Effector CD4-positive, alpha-beta T cell (primary cell): ENCODE measurements around the gene LAD1.

ENCODE experiments used
- DNase-seq: peaks from one replicate; pipeline ENCODE4 v3.0.0-alpha.2; 2020

Gene LAD1

DNA sequence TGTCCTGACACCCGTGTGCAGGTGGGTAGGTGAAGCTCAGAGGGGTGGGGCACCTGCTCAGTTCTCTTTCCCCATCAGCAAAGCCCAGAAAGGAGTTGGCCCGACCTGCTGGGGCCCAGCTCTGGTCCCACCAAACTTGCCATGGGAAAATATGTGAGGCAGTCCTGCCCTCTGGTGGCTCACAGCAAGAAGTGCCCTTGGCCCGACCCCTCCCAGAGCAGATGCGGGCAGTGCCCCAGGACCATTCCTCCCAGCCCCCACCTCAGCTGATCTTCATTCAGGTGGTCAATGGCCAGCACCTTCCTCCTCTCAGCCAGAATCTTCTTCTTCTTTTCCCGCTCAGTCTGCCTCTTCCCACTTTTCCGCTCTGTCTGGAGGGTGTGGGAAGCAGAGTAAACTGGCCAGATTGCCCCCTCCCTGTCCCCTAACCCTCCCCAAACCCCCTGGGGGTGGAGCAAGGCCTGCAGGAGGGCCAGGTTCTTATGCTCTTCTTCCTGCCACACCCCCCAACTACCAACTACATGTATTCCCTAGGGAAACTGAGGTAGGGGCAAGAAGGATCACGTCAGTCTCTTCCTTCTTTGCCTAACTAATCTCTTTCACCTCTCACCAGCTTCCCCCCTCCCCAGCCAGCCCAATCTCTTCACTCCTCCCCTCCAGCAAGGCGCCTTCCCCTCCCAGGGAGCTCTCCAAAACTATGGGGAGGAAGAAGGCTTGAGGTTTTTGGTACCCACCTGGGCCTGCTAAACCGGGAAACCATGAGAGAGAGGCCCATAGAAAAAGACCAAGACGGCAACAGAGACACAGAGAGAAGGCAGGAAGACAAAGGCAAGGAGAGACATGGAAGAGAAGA is 37.2 kb downstream of the LAD1 start:
- DNase-seq = no peak

GRCh38 chr1:201360901-201361651 is 38.0 kb downstream of the LAD1 start:
- no peak for DNase-seq

DNA sequence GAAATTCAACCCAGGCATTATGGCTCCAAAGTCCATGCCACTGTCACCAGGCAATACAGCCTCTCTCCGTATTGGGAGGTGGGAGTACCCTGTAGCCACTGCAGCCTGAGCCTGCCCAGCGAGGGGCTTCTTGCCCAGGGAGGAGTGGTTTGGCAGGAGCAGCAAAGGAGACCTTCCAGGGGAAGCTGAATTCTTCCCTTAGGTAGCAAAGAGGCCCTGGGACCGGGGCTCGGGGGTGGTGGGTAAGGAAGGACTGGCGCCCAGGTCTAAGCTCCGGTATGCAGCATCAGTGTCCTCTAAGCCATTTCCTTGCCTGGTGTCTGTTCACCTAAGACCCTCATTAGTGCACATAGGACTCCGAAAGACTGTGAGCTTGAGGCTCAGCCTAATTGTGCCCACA is 38.6 kb downstream of the LAD1 start:
- no peak for DNase-seq

GRCh38 chr1:201359873-201360210 is 39.3 kb downstream of the LAD1 start:
- no peak for DNase-seq

DNA sequence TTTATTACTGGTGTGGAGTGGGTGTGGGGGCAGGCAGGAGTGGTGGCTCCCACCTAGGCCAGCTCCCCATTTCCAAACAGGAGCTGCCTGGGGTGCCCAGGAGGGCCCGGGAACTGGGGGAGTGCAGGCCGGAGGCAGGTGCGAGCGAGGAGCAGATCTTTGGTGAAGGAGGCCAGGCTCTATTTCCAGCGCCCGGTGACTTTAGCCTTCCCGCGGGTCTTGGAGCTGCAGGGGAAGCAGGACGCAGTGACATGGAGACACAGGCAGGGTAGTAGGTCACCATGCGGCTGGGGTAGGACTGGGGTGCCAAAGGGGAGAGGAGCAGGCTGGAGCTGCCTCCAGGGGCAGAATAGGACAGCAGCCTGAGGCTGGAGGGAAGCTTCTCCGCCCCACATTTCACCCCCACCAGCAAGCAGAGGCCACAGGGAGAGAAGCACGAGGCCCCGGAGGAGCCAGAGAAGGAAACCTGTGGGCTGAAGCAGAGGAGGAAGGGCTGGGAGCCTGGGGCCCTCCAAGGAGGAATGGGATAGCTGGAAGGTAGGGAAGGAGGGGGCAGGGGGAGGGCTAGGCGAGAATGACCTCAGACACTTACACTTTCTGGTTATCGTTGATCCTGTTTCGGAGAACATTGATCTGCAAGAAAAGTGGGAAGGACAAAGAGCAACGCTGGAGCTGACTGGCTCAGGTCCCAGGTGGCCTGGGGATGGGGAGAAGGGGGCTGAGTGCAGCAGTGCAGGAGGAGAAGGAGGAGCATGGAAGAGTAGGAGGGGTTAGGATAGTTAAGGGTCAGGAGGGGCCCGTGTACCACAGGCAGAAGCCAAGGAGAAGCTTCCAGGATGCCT is 39.9 kb downstream of the LAD1 start:
- DNase-seq = no peak

DNA sequence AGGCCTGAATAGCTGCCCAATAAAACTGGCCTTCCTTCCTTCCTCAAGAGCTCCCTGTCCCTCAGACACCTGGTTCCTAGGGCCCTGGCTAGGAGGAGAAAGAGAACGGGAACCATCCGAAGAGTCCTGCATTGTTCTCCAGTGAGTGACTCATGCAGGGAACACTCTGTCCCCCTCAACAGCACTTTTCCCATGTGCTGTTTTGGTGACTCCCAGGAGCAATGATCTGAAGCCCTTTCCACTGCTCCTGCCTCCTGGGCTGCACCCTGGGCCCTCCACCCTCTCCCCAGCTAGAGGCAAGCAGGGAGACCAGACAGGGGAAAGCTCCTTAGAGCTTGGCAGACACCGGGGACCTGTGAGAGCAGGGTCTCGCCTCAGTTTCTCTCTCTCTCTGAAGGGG is 40.5 kb downstream of the LAD1 start:
- no peak for DNase-seq

GRCh38 chr1:201357636-201358348 is 41.3 kb downstream of the LAD1 start:
- no peak for DNase-seq

- no peak for DNase-seq
Measured at GRCh38 chr1:201357211-201357610, 41.9 kb downstream of the LAD1 start.

DNA sequence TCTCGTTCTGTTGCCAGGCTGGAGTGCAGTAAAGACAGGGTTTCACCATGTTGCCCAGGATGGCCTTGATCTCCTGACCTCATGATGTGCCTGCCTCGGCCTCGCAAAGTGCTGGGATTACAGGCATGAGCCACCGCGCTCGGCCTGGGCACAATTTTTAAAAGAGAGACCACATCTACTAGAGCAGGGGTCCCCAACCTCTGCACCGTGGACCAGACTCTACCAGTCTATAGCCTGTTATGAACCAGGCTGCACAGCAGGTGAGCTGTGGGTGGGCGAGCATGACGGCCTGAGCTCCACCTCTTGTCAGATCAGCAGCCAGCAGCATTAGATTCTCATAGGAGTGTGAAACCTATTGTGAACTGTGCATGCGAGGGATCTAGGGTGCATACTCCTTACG is 42.4 kb downstream of the LAD1 start:
- no peak for DNase-seq

- no peak for DNase-seq
Measured at GRCh38 chr1:201356236-201356635, 42.9 kb downstream of the LAD1 start.

DNA sequence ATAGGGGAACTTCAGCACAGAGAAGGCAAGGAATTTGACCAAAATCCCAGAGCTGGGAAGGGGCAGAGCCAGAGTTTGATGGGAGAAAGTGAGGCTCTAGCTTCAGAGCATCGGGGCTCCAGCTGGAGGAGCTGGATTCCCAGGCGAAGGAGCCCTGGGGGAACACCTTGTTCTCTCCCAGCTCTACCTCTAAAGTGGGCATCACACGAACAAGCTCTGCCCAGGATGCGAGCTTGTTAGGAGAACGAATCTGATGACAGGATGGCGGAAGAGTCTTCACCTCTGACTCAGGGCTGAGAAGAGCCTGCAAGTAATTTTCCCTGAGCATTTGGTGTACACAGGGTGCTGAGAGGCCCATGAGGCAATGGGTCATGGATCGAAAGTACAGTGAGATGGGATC is 43.7 kb downstream of the LAD1 start:
- no peak for DNase-seq

- no peak for DNase-seq
Measured at GRCh38 chr1:201354901-201355295, 44.2 kb downstream of the LAD1 start.

DNA sequence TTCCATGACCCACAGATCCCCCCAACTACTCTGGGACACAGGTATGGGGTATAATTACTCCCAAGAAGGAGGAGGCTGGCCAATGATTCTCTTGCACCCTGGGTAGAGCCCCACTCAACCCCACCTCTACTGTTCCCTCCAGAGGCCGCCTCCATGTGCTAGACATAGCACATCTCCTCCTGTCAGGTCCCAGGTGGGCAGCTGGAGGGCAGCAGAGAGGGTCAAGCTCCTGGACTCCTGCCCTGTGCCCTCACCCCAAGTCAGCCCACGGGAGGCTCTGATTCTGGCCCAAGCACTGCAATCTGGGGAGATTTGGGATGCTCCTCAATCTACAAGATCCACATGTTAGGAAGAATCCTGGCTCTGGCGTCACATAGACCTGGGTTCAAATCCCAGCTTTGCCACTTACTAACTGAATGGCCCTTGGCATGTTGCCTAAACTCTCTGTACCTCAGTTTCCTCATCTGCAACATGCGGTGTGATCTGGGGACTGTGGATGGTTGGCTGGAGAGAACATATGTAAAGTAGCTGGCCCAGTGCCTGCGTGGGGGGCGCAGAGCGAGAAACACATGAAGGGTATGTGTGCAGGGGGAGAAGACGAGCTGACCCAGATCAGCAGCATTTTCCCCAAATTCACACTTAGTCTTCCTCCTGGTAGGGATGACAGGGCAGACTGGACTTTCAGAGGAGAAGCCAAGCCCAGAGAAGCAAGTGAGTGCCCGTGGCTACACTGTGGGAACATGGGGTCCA is 44.8 kb downstream of the LAD1 start:
- DNase-seq = no peak

- DNase-seq = no peak
Measured at GRCh38 chr1:201353186-201353940, 45.8 kb downstream of the LAD1 start.

- no peak for DNase-seq
Measured at GRCh38 chr1:201351617-201352016, 47.5 kb downstream of the LAD1 start.

GRCh38 chr1:201350884-201351283 is 48.2 kb downstream of the LAD1 start:
- DNase-seq = no peak

- no peak for DNase-seq
Measured at GRCh38 chr1:201350361-201350725, 48.8 kb downstream of the LAD1 start.

DNA sequence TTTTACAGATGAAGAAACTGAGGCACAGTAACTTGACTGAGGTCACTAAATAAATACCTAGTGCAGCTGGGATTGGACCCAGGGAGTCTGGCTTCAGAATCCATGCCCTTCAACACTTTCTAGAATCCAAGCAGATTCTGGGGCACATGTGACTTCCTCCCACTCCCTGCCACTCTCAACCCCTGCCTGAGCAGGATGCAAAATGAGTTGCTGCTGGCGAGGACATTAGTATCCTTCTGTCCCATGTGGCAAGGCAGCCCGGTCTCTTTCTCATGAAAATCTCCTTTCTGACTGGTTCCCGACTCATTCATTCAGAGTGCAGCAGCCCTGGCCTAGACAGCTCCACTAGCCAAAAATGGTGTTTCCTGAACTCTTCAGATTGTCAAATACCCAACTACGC is 50.0 kb downstream of the LAD1 start:
- DNase-seq = no peak

DNA sequence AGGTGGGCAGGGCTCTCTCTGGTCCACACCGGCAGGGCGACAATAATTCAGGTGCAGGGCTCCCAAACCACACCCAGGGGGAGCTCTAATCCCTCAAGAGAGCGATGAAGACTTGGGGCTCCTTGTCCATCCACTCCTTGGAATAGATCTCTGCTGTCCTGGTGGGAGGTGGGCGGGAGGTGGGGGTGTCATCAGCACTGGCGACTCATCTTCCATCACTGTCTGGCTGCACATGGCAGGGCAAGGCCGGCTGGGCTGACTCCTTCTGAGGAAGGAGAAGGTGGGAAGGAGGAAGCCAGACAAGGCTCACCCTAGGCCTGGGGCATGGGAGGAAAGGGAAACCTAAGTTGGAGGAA is 50.9 kb downstream of the LAD1 start:
- DNase-seq = no peak

DNA sequence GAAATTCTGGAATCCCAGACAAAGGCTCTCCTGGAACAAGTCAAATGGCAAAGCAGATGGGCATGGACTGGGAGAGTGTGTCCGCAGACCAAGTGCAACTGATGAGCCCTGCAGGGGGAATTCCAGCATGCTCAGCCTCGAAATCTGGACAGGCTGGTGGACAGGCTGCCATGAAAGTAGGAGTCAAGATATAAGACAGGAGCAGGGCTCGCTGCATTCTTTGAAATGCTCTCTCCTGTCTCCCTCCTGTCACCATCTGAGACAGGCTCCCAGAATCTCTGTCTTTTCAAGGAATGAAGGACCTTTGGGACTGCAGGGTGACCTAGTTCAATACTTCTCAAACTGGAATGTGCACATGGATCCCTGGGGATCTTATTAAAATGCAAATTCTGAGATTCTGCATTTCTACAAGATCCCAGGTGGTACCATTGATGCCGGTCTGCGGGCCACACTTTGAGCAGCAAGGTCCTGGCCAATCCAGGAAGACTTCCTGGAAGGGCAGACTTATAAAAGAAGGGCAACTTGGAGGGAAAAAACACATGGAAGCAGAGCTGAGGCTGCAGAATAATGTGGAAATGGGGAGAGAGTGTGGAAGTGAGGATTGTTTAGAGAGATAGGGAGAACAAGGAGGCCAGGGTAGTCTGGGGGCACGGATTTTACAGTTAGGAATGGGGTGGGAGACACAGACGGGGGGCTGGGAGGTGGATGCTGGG is 51.5 kb downstream of the LAD1 start:
- DNase-seq = no peak

- no peak for DNase-seq
Measured at GRCh38 chr1:201346987-201347386, 52.1 kb downstream of the LAD1 start.
